ENCODE results near the gene BTBD9.

The BTBD9 gene

DNA sequence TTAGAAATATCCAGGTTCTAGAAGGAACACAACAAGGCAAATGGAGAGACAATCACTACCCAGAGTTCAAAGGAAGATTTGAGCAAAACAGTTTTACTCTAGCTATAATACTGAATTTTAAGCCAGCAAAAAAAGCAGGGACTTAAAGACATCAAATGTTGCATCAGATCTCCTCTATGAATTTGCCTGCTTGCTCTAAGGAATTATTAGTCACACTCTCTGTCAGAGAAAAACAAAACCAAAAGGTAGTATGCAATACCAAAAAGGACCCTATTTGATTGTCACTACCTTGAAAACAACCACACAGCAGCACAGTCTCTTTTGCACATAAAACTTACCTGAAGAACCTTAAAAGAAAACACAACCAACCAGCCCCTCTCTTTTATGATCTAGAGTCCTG lies 46.3 kb downstream of the BTBD9 start:
- DNase-seq, result no peak

DNA sequence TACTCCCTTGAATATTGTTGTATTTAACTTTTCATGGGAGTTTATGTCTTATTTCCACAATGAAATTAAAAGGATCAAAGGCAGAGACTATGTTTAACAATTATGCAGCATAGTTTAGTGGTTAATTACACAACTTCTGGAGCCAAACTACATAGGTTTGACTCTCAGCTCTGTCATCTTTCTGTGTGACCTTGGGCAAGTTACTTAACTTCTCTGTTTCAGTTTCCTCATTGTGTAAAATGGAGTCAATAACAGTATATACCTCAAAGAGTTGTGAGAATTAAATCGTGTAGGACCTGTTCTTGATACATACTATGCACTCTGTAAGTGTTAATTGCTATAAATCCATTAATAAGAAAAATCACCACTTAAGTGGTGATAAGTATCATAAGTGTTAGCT lies 48.3 kb downstream of the BTBD9 start:
- DNase-seq, result no peak

DNA sequence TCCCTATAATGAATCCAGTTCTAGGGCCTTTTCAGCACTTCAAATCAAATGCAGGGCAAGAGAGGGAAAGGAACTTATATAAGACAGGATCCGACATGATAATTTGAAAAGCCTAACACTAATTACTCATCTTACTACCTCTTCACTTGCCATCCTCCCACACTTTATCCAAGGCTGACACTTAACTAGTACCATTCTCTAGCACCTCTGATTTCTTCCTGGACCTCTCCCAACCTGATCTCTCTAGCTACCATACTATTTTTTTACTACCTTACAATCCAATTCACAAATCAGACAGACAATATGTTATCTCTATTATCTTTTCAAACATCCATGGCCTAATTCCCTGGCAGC lies 50.4 kb downstream of the BTBD9 start:
- no peak for DNase-seq

DNA sequence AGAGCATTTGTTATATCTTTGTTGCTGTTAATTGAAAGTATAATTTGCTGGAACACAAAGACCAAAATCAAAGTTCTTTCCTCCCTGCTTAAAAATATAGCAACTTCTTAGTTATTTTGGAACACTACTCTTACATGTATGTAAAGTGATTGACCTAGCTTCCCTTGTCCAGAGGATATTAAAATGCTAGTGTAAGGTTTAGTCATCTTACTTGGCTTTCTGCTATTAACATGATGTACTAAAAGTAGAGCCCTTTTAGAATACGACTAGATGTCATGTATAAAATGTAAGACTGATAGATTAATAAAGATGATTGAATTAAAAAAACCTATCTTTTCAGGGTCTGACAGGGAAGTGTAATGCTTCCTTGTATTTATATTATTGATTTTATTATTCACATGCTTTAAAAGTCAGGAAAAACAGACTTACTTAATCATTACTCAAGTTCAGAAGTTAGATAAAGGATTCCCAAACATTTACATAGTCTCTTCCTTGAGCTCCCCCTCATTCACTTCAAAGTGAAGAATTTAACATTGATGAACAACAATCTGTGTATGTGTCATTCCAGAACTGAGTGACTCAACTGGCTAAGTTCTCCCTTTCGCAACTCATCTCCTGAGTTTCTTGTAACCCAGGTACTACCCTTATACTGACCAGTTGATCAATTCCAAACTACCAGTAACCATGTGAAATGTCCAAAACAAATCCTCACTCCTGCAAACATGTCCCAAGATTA lies 50.9 kb downstream of the BTBD9 start:
- DNase-seq, result no peak

DNA sequence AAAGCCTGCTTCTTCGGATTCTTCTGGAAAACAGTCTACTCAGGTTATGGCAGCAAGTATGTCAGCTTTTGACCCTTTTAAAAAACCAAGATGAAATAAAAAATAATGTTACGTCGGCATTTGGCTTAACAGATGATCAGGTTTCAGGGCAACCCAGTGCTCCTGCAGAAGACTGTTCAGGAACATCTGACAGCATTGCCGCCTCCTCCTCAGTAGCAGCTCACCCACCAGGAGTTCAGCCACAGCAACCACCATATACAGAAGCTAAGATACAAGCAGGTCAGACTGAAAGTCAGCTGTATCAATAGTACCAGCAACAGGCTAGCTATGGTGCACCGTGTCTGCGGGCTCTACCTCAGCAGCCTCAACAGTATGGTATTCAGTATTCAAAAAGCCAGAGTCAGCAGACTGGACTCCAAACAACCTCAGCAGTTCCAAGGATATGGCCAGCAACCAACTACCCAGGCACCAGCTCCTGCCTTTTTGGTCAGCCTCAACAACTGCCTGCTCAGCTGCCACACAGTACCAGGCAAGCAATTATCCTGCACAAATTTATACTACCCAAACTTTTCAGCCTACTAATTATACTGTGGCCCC lies 51.9 kb downstream of the BTBD9 start:
- no peak for DNase-seq

DNA sequence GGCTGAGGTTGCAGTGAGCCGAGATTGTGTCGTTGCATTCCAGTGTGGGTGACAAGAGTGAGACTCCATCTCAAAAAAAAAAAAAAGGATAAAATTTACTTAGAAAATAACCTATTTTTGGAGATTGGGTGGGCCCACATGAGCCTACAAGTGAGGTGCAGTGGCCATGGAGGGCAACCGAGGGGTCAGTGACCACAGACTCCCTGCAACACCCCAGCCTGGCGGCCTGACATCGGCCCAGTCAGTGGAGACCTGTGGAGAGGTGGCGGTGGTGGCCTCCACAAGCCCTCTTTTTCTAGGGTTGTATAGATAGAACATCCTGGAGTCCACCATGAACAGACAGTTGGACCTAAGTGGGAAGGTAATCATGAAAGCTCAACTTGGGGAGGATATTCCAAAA lies 52.7 kb downstream of the BTBD9 start:
- no peak for DNase-seq

DNA sequence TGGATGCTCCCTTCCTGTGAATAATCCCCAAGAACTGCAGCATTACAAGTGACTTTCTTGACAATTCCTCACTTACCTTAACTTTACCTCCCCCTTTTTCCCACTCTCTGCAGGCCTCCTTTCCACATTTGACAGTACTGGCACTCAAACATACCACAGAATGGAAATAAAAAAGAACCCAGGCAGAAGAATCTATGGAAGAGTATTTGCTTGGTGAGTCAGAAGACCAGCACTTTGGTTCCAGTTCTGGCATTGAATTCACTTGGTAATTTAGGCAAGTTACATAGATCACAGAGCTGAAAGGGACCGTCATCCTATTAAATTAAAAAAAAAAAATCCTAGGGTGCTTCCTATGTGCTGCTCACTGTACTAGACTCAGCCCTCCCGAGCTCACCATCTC lies 55.0 kb downstream of the BTBD9 start:
- no peak for DNase-seq

DNA sequence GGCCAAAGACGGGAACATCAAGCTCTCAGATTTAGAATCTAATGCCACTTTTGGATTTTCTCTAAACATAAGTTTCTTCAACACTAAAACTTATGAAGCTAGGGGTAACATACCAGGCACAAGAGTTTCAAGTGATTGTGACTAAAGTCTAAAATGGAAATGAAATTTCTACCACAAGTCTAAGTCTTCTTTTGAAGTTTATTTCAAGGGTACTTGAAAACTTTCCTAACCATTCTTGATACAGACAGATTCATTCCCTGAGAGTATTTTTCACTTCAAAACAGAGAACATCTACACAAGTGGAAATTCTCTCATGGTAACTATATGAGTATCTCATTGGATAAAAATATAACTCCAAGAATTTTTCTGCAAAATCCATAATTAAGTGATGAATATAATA lies 56.2 kb downstream of the BTBD9 start:
- DNase-seq, result no peak

DNA sequence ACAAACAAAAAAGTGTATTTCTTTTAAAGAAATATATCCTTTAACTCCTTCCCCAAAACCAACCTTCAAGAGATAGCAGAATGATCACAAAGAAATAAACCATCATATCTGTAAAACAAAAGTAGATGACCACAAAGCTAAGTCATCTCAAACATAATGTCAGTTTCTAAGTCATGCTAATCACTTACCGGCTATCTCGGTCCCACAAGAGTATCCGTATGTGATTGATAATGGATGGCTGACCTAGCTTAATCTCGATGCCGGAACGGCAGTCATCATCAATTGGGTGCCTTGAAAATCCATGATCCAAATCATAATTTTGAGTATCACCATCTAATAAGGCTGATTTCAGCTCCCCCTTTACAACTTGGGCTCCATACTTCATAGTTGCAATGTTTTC lies 59.7 kb downstream of the BTBD9 start:
- no peak for DNase-seq

DNA sequence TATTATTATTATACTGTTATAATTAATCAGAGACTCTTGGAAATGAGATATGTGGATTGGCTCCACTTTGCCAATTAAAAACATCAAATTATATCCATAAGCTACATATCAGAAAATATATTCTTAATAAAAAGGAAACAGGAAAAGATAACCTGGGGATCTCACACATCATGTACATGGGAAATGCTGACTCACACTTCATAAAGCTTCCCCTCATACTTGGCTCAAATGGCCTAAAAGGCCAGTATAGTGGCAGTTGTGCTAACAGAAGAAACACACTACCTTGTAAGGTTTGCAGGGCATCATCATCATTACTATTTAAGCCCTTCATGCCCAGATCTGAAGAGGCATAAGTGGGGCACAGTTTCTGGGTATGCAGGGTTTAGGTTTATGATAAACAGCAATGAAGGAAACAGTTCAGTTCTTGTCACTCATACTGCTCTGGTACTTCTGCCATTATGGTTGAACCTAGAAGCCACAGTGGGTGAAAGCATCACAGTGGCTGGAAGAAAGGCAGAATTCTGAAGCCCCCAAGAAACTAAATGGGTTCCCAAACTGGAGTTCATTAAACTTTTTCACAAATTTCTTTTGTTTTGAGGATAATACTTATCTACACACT lies 60.6 kb downstream of the BTBD9 start:
- DNase-seq, result no peak

DNA sequence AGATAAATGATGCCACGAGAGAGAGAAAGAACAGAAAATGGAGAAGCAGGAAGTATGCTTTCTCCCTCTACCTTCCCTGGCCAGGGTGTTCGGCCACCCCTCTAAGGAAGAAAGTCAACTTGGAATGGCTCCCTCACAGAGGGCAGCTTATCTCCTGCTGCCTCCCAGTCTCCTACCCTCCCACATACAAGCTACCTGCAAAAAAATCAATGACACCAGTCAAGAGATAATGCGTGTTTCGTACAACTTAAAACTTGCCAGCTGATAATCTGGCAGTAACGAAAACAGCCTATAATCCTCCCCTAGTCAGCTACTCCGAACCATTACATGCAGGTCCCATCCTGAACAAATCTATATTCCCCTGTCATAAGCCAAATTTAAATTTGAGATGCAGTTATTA lies 61.7 kb downstream of the BTBD9 start:
- no peak for DNase-seq

DNA sequence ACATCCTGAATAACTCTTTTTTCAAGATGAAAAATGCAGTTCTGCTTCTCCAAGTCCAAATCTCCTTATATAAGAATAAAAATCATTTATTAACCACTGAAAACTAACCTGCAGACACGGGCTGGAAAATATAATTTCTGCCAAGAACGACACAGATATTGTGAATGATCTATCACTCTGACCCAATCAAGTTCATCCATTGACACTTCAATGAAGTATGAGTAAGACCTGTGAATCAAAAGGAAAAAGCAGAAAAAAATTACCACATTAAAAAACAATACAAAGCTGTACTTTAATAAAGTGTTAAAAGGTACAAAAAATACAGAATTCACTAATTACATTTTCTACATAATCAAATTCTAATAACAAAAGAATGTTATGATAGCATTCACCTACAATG lies 62.2 kb downstream of the BTBD9 start:
- no peak for DNase-seq

DNA sequence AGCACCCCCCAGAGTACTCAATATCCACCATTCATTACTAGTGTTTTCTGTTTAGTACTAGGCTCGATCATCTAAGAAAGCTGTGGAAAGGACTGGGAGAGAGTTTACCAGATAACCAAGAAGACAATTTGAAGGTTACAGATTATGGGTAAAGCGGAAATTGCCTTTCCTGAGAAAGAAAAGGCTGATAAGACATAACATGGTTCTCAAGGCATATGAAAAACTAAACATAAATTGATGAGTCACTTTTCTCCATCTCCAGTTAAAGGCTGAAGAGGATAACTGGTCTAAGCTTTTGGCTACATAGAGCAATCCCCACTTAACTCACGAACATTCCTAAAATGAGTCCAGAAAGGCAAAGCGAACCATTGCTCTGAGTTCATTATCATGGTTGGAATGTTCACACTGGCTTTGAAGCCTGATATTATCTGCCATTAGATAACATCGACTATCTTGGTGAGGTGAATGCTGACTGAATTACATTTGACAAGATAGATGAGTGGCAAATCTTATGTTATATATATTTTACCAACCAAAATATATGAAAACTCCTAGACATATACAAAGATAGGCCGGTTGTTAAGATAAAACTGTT lies 65.8 kb downstream of the BTBD9 start:
- no peak for DNase-seq

DNA sequence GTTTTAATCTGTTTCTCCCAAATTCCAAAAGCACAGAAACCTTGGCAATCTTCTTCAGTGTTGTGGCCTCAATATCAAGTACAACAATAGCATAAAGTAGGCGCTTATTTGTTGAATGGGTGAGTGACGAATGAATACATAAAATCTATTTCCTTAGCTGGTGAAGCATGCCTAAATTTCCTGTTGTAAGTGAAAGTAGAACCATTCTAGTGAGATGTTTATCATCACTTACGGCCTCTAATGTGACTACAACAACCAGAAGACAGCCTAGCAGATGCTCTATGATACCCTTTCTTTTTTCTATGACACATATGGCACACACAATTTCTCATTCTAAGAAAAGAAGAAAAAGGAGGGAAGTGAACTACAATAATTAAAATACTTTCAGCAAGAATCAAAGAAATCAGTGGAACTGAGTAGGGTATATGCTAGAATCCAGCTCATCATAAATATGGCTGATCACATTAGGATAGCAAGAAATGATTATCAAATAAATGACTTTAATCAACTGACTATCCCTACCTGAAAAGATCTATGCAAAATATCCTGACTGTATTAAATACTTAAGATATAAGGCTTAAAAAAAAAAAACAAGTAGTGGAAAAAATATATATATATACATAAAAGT lies 67.4 kb downstream of the BTBD9 start:
- DNase-seq, result no peak

DNA sequence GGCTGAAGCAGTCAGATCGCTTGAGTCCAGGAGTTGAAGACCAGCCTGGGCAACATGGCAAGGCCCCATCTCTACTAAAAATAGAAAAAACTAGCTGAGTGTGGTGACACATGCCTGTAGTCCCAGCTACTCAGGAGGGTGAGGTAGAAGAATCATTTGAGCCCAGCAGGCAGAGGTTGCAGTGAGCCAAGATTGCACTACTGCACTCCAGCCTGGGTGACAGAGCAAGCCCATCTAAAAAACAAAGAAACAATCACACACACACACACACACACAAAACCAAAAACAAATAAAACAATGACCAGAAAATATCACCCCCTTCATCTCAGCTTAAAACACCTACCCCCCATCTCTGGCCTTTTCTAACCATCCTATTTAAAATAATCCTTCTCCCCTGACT lies 68.0 kb downstream of the BTBD9 start:
- no peak for DNase-seq

DNA sequence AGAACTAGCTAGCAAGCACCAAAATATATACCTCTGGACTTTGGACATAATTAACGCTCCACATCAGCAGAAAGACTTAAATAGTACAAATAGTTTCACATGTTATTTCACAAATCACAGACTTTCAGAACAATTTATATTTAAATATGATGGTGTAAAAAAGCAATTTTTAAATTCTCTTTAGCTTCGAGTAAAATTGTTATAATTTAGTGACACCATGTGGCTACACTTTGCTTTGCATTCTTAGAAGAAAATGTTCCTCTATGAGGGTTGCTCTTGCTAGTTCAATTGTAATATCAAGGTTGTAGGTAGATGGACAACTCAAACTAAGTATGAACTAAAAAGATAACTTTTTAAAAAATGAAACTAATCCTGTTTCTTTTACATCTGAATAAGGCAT lies 69.0 kb downstream of the BTBD9 start:
- DNase-seq, result no peak

DNA sequence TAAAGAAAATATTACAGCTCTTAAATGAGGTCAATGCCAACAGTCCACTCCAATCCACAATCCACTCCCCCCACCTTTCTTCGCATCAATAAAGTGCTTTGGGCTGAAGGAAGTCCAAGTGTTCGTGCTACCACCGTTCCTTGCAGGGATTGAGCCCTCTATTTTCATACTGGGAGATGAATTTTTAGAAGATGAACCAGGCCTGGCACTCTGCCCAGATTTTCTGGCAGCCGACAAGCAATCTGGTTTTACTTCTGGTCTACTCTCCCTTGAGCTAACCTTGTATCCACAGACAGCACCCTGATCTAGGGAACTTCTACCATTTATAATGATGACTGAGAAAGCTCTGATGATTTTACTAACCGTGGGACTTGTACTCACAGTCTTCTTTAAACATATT lies 72.3 kb downstream of the BTBD9 start:
- DNase-seq, result peak; percentile 8 to 42

DNA sequence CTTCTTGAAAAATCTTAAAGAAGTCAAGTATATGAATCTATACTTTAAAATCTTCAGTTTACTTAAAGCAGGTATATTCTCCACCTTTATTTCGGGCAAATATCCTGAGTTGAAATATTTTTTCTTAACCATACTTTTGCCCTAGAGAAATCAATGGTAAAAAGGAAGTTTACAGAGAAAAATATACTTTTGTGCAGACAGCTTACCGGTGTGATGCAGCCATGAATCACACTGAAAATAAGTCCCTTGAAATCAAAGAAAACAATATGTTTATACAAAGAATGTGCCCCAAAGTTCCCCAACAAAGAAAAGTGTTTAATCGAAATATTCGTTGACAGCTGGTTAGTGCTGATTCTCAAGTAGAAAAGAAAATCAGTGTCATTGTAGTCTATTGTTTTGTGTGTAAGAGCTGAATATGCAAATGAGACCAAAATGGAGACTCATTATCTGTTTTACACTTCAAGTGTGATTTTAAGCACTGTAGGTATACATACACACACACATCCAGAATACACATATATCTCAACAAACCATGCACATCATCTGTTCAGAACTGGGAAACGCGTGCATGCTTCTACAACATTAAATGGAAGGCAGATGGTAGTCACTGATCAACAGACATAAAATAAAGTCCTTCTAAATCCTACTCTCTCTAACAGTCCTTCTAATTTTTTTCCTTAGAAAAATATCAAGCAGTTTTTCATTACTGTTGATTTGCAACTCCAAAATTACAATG lies 73.3 kb downstream of the BTBD9 start:
- no peak for DNase-seq

DNA sequence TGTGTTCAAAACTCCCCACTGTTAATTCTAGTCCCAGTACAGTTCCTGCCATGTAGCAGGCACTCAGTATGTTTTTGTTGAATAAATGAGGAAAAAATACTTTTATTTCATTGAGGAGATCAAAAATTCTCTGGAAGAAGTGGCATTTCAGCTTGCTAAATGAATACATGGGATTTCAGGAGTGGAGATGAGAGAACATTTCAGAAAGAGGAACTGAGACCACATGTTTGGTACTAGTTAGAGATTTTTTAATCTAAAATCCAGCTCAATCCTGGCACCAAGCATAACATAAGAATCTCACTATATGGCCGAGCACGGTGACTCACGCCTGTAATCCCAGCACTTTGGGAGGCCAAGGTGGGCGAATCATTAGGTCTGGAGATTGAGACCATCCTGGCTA lies 75.4 kb downstream of the BTBD9 start:
- DNase-seq, result no peak

DNA sequence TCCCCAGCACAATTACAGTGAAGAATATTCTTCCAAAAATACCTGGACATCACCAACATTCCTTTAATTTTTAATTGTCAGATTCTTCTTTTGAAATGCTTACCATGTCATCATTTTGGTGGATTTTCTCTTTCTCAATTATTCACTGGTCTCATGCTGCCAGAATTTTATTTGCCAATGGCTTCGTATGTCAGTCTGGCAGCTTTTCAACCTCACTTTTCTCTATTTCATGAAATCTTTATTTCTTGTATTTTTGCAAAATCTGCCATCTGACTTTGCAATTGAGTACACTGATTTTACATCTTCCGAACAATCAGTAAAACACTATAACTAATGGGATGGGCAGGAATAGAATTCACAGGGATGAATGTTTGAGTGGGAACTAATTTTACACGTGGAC lies 84.1 kb downstream of the BTBD9 start:
- no peak for DNase-seq

DNA sequence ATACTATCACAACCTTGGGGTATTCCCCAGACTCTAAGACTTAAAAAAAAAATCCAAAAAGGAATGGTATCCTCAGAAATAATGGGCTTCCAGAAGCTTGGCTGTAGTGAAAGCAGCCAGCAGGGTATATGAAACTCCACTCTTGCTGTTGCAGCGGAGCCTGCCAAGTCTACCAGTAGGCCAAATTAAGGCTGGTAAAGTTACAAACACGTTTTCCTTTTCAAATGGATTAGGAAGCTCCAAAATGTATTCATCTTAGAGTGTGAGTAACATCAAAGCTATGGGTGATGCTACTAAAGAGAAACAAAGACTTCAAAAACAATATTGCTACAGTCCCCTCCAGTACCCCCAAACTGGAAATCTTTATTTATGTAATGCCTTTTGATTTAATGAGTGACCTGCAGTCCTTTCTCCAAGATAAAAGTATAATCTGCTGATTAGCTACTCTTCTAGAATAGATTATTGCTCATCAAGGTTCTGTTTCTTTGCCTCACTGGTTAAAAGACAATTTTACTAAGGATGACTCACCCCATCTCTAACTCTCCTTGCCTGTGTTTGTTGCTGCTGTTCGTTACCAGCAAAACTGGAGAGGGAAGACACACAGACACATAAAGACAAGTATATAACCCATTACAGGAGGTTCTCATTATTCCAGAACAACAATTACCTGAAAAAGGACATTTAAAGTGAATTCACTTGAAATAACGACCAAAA lies 84.9 kb downstream of the BTBD9 start:
- DNase-seq, result no peak

DNA sequence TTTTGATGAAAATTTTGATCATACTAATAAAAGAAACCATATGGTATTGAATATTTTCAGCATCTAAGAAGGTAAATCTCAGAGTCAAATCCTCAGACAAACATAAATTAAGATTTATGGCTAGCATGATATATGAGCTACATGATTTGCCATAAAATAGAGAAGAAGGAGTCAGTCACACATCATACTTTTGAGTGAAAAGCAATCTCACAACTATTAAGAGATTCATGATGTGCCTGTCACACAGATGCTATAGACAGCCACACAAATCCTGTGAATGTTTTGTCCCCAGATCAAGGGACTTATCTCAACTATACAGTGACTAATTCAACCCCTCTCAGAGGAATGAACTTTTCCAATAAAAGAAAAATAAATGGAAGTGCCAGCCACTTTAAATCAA lies 85.7 kb downstream of the BTBD9 start:
- no peak for DNase-seq

DNA sequence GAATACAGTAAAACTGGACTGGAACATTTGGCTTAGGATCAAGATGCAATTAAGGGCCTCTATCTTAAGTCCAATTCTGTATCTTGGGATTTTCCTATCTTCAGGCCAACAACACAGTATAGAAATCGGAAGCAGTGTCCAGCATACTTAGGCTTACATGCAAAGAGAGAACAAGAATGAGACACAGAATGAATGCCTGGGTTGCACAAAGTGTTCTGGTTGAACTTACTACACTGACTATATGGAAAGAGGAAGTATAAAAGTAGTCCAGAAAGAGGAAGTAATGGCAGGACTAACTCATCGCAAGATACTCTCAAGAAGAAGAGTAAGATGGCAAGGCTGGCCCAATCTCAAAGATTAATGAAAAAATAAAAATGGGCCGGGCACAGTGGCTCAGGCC lies 87.6 kb downstream of the BTBD9 start:
- DNase-seq, result no peak

Measured in NCI-H187 (cell line).